ENCODE results near the gene PLXNA1. TPM values are rescaled to one million over a fixed set of nuclear protein-coding genes. Genes with fewer than 3 reads are reported as not detected.
A peak's percentile ranks its signal among the peaks of the same experiment; 100 is the strongest.

Gene PLXNA1
- total and polyA plus RNA-seq, 12 donors, result 14.3 to 29.7 (median 24.1) TPM

DNA sequence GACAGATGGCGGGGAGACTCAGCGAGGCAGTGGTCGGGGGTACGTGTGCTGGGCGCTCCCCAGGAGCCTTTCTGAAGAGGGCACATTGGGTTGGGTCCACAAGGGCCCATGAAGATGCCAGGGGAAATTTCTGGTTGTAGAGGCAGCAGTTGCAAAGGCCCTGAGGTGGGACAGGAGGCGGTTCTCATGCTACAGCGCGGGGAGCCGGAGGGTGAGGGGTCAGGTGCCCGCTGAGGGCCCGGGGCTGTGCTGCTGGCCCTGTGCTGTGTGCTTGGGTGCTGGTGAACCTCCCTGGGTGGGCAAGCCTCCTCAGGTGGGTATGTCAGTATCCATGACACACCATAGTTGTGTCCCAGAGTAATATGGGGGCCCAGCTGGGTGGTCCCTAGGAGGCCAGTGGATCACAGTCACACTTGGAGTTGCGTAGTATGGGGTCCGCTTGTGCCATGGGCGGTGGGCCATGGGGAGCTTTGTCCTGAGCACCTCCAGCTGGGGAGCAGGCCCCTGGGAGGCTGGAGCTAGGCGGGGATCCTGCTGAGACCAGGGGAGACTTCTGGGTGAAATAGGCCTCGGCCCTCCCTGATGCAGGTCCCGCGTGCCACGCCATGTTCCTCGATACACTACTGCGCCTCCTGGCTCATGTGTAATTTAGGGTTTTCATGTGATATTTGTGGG, 44.3 kb downstream of the PLXNA1 start:
- ATAC-seq, result no peak
- no peaks in the 10 kb centered on the region for H3K27me3 ChIP-seq
- no peak overlapping the region for H3K27ac ChIP-seq
- H3K36me3 ChIP-seq, result peaks cover 0 to 91% (median 36%) of the 10 kb centered on the region in 9 donors
- WGBS, 2 donors, result 97 to 99% methylated on average over 21 of the region's 21 CpGs
- H3K9me3 ChIP-seq, result no peaks in the 10 kb centered on the region
- no peak overlapping the region for H3K4me3 ChIP-seq
- no peak for DNase-seq
- intact Hi-C loops (cut with DNase I), result no loop called here
- no peak for TF ChIP-seq CTCF (IDR thresholded peaks at IDR 0.05)
- H3K4me1 ChIP-seq, result peaks cover 0 to 13% (median 0%) of the 10 kb centered on the region in 9 donors

DNA sequence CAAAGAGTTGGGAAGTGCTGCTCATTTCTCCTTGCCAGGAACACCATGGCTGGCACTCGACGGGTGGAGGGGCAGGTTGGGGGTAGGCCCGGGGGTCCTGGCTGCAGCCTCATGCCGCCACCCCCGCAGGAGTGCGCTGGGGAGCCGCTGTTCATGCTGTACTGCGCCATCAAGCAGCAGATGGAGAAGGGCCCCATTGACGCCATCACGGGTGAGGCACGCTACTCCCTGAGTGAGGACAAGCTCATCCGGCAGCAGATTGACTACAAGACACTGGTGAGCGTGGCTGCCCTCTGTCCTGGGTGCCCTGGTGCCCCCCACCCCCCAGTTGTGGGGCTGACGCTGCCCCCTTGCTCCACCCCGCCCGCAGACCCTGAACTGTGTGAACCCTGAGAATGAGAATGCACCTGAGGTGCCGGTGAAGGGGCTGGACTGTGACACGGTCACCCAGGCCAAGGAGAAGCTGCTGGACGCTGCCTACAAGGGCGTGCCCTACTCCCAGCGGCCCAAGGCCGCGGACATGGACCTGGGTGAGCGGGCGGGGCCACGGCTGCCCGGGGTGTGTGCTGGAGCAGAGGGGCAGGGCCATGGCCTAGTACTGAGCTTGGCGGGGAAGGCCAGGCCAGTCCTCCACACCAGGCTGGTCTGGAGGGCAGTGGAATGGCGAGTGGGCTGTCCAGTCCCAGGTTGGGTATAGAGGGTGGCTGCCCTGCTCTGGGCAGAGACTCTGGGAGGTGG, 45.1 kb downstream of the PLXNA1 start:
- H3K27ac ChIP-seq, result no peak overlapping the region
- H3K4me3 ChIP-seq, result no peak overlapping the region
- H3K36me3 ChIP-seq, result peaks cover 0 to 91% (median 37%) of the 10 kb centered on the region in 9 donors

DNA sequence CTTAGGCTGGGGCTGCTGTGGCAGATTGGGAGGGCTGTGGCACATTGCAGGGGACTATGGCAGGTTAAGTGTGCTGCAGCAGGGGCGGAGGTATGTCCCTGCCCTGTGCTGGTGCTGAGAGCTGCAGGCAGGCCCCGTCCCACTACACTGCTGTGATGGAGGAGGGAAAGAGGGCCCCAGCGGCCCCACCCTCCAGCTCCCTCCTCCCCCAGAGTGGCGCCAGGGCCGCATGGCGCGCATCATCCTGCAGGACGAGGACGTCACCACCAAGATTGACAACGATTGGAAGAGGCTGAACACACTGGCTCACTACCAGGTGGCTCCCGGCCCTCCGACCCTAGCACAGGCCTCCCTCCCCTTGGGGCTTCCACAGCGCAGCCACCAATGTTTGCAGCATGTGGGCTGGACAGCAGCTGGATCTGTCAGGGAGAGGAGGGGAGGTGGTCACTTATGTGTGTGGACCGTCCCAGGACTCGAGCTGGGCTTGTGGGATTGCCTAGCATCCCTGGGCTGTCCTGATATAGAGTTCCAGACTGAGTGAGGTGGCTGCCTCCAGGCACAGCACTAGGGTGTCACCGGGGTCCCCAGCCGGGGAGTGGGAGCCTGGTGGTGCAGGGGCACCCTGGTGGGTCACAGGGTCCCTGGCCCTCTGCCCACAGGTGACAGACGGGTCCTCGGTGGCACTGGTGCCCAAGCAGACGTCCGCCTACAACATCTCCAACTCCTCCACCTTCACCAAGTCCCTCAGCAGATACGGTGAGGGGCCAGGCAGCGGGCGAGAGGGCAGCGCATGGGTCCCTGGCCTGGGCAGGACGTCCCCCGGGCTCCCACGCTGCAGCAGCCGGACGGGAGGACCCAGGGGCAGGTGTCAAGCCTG, 46.1 kb downstream of the PLXNA1 start:
- TF ChIP-seq CTCF (IDR thresholded peaks at IDR 0.05), result no peak
- Histone ChIP-seq H3K27ac (no peak overlapping the region), H3K4me3 (no peak overlapping the region), H3K4me1 (peaks cover 0 to 13% (median 0%) of the 10 kb centered on the region in 9 donors), H3K9me3 (no peaks in the 10 kb centered on the region), H3K36me3 (peaks cover 0 to 92% (median 36%) of the 10 kb centered on the region in 9 donors), H3K27me3 (no peaks in the 10 kb centered on the region)
- ATAC-seq, result peak in 1 of 8 donors; percentile 5
- intact Hi-C loops (cut with DNase I), result no loop called here
- DNase-seq, result no peak
- WGBS, 2 donors, result 92% methylated on average over 29 to 30 of the region's 30 CpGs

More for the DNA sequence above, 45.1 kb downstream of the PLXNA1 start:
- Histone ChIP-seq H3K9me3 (no peaks in the 10 kb centered on the region), H3K4me1 (peaks cover 0 to 13% (median 0%) of the 10 kb centered on the region in 9 donors), H3K27me3 (no peaks in the 10 kb centered on the region)
- TF ChIP-seq CTCF (IDR thresholded peaks at IDR 0.05), result no peak
- intact Hi-C loops (cut with DNase I), result no loop called here
- ATAC-seq (peak in 1 of 8 donors; percentile 14), DNase-seq (no peak)
- 95 to 96% methylated on average over 29 of the region's 29 CpGs for WGBS, 2 donors

Measured in heart right ventricle (tissue), 16 donors.